Mucosa of gallbladder (tissue), 1 donor: ENCODE results near the gene CACNA1I. TPM values are rescaled to one million over a fixed set of nuclear protein-coding genes. Genes with fewer than 3 reads are reported as not detected.

Experiments used
- DNase-seq: peaks from one replicate; pipeline ENCODE4 v3.0.0-alpha.2; 2020; ENCODE audit warnings: low spot score
- total RNA-seq: library from RNA; stranded (reverse); gene quantifications from one replicate; pipeline ENCODE4 v1.2.1, GENCODE V29; 2021
- donor health status: DM: no; HTN: no; CAD: no.

The CACNA1I gene
- total RNA-seq, 1 donor from 2014 or later = 0.43 TPM

GRCh38 chr22:39735776-39736175 is 165.2 kb downstream of the CACNA1I start:
- DNase-seq = no peak

- DNase-seq = no peak
Measured at GRCh38 chr22:39738746-39739145, 168.2 kb downstream of the CACNA1I start.

Other genes with a start within 250 kb of the CACNA1I start
- 41.8 TPM for gene SYNGR1, start 220.8 kb upstream of the CACNA1I start, total RNA-seq
- gene TAB1, start 171.0 kb upstream of the CACNA1I start, total RNA-seq = 40.2 TPM
- 104 TPM for gene MGAT3, start 113.7 kb upstream of the CACNA1I start, total RNA-seq
- 24.1 TPM for gene MIEF1, start 68.5 kb upstream of the CACNA1I start, total RNA-seq
- 248 TPM for gene ATF4, start 50.2 kb upstream of the CACNA1I start, total RNA-seq
- gene RPS19BP1, start 38.0 kb upstream of the CACNA1I start, total RNA-seq = 76.9 TPM